Spleen (tissue), 7 donors: Measurements from ENCODE around the gene SMIM7.

Source experiments
- POLR2A ChIP-seq, 3 donors: fragments of 450-650 bp; IDR thresholded peaks; one replicate each; pipeline ENCODE4 v1.5.1; 2017; ENCODE audit warnings: antibody characterized with exemption in 3 of 3, mild to moderate bottlenecking in 1 of 3
- POLR2AphosphoS5 ChIP-seq, 3 donors: sonication (generic); formaldehyde crosslinking; IDR thresholded peaks; one replicate each; pipeline ENCODE4 v1.5.1; 2017; ENCODE audit warnings: antibody characterized with exemption in 3 of 3
- TF ChIP-seq, protein P1 (sequence below), 11 experiments: fragments of 200-600 bp in 7 of 11; fragments of 450-650 bp in 4 of 11; sonication (generic) in 4 of 11; IDR thresholded peaks in 8 of 11; conservative IDR thresholded peaks in 3 of 11; 1 replicate in 7 of 11; 2 replicates in 4 of 11; pipeline versions ENCODE4 v1.4.0 to v1.8.0; 2016 to 2021; ENCODE audit warnings: antibody characterized with exemption in 11 of 11, inconsistent platforms in 4 of 11, mild to moderate bottlenecking in 1 of 11
- donor health status: DM: no; HTN: no; CAD: no; lungs with moderate emphysema.
- donor health status: DM: no; HTN: no; CAD: no.
- donor health status: DM: no; HTN: no; CAD: no.

DNA sequence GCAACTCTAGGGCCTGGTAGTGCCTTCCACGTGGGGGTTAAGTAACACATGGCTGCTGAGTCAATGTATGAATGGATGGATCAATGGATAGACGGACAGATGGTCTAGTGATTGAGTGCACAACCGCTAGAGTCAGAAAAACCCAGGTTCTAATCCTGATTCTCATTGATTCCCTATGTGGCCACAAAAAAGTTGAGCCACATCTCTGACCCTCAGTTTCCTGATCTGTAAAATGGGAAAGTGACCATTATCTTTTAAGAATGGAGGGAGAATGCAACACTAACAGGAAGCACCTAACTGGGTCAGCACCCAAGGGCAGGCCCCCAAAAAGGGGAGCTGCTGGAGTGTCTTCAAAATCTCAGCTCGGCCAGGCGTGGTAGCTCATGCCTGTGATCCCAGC lies 2.6 kb downstream of the SMIM7 start:
- TF ChIP-seq, protein P1, sequence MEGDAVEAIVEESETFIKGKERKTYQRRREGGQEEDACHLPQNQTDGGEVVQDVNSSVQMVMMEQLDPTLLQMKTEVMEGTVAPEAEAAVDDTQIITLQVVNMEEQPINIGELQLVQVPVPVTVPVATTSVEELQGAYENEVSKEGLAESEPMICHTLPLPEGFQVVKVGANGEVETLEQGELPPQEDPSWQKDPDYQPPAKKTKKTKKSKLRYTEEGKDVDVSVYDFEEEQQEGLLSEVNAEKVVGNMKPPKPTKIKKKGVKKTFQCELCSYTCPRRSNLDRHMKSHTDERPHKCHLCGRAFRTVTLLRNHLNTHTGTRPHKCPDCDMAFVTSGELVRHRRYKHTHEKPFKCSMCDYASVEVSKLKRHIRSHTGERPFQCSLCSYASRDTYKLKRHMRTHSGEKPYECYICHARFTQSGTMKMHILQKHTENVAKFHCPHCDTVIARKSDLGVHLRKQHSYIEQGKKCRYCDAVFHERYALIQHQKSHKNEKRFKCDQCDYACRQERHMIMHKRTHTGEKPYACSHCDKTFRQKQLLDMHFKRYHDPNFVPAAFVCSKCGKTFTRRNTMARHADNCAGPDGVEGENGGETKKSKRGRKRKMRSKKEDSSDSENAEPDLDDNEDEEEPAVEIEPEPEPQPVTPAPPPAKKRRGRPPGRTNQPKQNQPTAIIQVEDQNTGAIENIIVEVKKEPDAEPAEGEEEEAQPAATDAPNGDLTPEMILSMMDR (IDR thresholded peaks at IDR 0.05 in 8 of 11, conservative IDR thresholded peaks at IDR 0.05 in 3 of 11) = no peak
- TF ChIP-seq POLR2A (IDR thresholded peaks at IDR 0.05) = no peak
- no peak for TF ChIP-seq POLR2AphosphoS5 (IDR thresholded peaks at IDR 0.05)
